DMS79 (cell line): Measurements from ENCODE around the gene CDH6.

ENCODE experiments used
- DNase-seq: peaks from one replicate; lab custom pipeline; 2025; lab: John Stamatoyannopoulos, UW

Gene CDH6

GRCh38 chr5:31377274-31377946 is 183.9 kb downstream of the CDH6 start:
- DNase-seq = no peak

GRCh38 chr5:31378136-31378535 is 184.7 kb downstream of the CDH6 start:
- DNase-seq = no peak
